NCI-H345 treated with DMSO at 0.1 percent for 48 hours (cell line): ENCODE data around the gene LLGL2.

Experiments used
- DNase-seq: peaks from one replicate; lab custom pipeline; 2025; ENCODE audit not compliant: unreplicated experiment; lab: John Stamatoyannopoulos, UW

LLGL2 gene

GRCh38 chr17:75492555-75493168 lies 32.8 kb upstream of the LLGL2 start:
- no peak for DNase-seq

- no peak for DNase-seq
Measured at GRCh38 chr17:75493476-75494129, 31.9 kb upstream of the LLGL2 start.

GRCh38 chr17:75494326-75494877 lies 31.1 kb upstream of the LLGL2 start:
- DNase-seq: no peak

- DNase-seq: no peak
Measured at GRCh38 chr17:75496005-75496404, 29.5 kb upstream of the LLGL2 start.

DNA sequence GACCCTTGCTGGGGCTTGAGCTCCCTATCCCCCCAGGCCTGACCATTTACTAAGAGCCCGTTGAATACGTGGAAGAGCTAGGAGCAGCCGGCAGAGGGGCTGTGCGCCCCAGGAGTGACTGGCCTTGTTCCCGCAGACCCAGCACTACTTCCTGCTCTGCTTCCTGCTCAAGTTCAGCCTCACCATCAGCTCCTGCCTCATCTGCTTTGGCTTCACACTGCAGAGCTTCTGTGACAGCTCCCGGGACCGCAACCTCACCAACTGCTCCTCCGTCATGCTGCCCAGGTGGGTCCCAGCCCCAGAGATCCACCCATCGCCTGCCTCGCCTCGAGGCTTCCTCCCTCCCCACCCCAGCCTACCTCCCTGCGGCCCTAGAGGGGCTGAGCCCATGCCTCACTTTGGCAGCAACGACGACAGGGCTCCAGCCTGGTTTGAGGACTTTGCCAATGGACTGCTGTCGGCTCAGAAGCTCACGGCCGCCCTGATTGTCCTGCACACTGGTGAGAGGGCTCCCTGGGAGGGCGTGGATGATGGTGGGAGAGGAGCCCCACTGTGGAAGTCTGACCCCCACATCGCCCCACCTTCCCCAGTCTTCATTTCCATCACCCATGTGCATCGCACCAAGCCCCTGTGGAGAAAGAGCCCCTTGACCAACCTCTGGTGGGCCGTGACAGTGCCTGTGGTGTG lies 27.3 kb upstream of the LLGL2 start:
- DNase-seq: no peak

DNA sequence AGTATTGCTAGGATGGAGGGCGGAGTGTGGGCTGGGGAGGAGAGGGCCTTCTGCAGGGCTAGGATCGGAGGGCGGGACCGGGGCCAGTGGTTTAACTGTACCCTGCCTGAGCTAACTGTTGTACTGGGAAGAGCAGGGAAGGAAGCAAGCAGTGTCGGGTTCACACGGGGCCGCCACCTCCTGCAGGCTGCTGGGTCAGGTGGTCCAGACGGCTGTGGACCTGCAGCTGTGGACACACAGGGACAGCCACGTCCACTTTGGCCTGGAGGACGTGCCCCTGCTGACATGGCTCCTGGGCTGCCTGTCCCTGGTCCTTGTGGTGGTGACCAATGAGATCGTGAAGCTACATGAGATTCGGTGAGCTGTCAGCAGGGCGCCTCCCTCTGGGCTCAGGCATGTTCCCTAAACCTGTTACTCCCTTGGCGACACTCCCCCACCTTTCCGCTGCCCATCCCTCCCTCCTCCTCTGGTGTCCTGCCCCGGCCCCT lies 26.7 kb upstream of the LLGL2 start:
- DNase-seq: no peak

GRCh38 chr17:75499313-75500022 lies 26.0 kb upstream of the LLGL2 start:
- no peak for DNase-seq

- DNase-seq: no peak
Measured at GRCh38 chr17:75500419-75501216, 24.9 kb upstream of the LLGL2 start.

- no peak for DNase-seq
Measured at GRCh38 chr17:75501378-75502071, 24.0 kb upstream of the LLGL2 start.

- DNase-seq: no peak
Measured at GRCh38 chr17:75502072-75502720, 23.3 kb upstream of the LLGL2 start.

- DNase-seq: no peak
Measured at GRCh38 chr17:75502721-75503329, 22.7 kb upstream of the LLGL2 start.

GRCh38 chr17:75503337-75503950 lies 22.1 kb upstream of the LLGL2 start:
- no peak for DNase-seq

- no peak for DNase-seq
Measured at GRCh38 chr17:75503976-75504346, 21.5 kb upstream of the LLGL2 start.

DNA sequence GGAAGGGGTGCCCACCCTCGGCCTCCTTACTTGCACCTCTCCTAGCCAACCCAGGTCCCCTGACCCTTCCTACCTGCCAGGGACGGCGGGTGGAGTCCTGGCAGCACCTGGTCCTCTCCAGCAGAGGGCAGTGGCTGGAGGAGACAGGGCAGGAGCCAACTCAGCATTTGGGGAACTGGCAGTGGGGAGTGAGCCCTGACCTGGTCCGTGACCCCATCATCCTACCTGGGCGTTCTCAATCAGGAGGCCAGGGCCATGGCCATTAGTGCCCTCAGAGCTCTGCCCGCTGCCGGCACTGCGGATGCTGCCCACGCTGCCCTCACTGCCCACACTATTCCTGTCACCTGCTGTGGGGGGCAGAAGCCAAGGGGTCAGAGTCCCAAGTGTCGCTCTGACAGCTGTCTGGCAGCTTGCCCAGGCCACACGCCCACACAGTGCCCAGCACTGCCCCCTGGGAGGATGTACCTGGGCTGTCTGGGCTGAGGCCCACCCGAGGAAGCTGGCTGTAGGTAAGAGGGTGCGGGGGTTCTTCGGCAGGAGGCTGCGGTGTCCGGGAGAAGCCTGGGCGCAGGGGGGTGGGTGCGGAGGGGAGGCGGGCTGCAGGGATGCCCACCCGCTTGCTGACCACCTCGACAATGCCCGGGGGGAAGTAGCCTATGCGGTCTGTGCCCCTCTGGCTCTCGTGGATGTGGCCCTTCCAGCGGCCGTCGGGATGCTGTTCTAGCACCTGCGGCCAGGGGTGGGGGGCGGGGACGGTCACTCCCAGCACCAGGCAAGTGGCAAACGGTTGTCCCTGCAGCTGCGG lies 20.9 kb upstream of the LLGL2 start:
- no peak for DNase-seq

- no peak for DNase-seq
Measured at GRCh38 chr17:75505152-75505409, 20.4 kb upstream of the LLGL2 start.

DNA sequence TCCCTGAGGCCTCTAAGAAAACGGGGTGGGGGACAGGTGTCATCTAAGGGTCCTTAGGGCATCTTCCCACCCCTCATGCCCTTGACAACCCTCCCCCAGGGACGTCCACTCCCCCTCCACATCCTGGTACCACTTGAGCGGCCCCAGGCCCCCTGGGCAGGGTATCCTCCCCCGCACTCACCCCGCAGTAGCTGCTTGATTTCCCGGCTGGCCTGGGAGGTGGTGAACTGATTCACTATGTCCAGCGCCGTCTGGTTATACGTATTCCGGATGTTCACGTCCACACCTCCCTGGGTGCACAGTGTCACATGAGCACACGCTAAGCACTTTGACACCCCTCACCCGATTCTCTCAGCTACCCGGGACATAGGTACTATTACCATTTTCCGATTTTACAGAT lies 19.9 kb upstream of the LLGL2 start:
- no peak for DNase-seq

- DNase-seq: no peak
Measured at GRCh38 chr17:75506134-75506533, 19.4 kb upstream of the LLGL2 start.

DNA sequence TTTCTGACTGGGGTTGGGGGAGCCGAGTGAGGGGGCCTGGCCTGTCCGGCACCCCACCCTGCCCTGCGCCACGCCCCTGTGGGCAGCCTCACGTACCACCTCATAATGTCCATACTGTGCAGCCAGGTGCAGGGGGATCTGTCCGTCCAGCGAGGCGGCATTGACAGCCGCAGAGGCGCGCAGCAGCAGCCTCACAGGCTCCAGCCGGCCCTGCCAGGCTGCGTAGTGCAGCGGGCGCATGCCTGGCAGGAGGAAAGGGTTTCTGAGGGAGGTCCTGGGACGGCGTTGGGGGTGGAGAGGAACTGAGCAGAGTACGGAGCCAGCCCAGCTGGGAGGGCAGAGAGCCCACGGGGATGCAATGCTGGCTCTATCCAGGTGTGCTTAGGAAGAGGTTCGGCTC lies 18.6 kb upstream of the LLGL2 start:
- DNase-seq: no peak
